HG03064 (cell line): ENCODE results near the gene SPEM3.

Experiments used
- ATAC-seq: cut with Tn5 transposase; IDR thresholded peaks from one replicate; pipeline ENCODE4 v1.9.1; 2021; ENCODE audit warnings: low read depth; ENCODE audit not compliant: unreplicated experiment

SPEM3 gene

GRCh38 chr17:7428557-7428956 lies at the start of gene SPEM3:
Gene SPEM3 (plus strand): TSS chr17:7428857. CDS start chr17:7428903, 46 bp downstream.
- ATAC-seq = no peak

- ATAC-seq = no peak
Measured at GRCh38 chr17:7379134-7379533, 49.5 kb upstream of the SPEM3 start.

DNA sequence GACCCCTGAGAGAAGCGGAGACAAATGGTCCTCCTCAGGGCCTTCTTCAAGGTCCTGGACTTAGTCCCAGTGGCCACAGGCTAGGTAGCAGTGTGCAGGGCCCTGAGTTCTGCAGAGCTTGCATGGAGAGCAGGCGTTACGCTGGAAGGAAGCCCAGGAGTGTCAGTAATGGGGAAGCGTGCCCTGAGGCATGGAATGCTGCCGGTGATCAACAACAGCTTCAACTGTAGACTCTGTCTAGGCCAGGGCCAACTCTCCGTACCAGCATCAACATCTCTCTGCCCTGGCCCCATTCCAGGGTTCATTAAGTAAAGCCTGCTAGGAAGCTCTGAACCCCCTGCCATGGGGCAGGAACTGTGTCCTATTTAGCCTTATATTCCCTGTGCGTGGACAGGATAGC lies 48.3 kb upstream of the SPEM3 start:
- ATAC-seq = no peak

- ATAC-seq = no peak
Measured at GRCh38 chr17:7380855-7381683, 47.6 kb upstream of the SPEM3 start, which contains the start of gene TNK1. Gene TNK1 (plus strand): TSS chr17:7381089. CDS start chr17:7382927, 1,838 bp downstream.

GRCh38 chr17:7382901-7383300 lies 45.8 kb upstream of the SPEM3 start:
- no peak for ATAC-seq

DNA sequence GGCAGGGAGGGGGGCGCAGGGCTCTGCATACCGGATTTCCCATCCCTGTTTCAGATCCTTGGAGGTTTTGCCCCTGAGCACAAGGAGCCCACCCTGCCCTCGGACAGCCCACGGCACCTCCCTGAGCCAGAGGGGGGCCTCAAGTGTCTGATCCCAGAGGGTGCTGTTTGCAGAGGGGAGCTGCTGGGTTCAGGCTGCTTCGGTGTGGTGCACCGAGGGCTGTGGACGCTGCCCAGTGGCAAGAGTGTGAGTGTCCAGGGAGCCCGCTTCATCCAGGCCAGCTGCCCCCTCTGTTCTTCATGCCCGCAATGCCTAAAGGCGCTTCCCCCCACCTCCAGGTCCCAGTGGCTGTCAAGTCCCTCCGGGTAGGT lies 45.3 kb upstream of the SPEM3 start:
- no peak for ATAC-seq

- no peak for ATAC-seq
Measured at GRCh38 chr17:7383742-7384488, 44.7 kb upstream of the SPEM3 start.

- no peak for ATAC-seq
Measured at GRCh38 chr17:7384489-7385081, 44.1 kb upstream of the SPEM3 start.

DNA sequence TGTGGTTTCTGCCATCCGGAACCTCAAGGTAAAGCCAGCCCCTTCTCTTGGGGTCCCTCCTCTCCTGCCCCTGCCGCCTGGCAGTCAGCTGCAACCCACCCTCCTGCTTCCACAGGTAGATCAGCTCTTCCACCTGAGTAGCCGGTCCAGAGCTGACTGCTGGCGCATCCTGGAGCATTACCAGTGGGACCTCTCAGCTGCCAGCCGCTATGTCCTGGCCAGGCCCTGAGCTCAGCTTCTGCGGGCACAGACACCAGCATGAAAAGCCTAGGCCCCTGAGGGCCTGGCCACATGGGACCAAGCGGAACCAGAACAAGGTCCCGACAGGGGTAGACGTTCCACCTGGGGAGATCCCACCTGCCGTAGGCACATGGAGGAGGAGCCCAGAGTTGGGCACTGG lies 39.8 kb upstream of the SPEM3 start:
- no peak for ATAC-seq

DNA sequence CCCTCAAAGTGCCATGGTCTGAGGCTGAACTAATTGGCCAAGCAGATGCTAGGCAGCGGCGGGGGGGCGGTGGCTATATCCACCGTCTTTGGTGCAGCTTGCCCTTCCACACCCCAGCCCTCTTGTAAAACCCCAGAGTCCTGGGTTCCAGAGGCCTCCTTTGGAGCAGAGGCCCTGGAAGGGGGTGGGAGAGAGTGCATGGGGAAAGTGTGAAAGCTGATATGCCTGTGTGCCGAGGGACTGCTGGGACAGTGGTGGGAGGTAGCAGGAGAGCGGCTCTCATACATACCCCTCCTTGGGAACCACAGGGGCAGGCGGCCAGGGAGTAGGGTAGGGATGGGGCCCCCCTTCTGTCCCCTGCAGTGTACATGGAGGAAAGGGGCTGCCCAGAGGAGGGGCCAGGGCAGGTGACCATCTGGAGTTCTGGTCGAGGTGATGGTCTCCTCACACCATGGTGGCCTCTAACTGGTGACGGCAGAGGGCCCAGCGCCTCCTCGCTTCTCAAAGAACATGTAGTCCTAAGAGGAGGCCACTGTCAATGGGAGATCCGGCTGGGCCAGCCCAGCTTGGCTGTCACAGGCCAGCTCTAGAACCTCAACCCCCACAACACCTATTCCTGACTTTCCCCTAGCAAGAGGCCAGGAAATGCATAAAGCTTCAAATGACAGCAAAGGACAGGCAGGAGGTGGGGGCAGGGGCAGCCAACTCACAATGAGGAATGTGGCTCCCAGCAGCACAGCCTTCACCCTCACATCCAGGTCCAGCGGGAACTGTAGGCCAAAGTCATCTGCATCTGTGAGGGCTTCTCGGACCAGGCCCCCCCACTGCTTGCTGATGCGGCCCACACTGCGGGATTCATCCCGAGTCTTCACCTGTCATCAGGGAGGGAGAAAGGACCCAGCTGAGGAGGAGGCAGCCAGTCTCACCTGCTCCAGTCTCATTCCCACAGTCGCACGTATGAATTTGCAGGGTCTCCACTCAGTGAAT lies 38.4 kb upstream of the SPEM3 start:
- no peak for ATAC-seq

- no peak for ATAC-seq
Measured at GRCh38 chr17:7391307-7391706, 37.4 kb upstream of the SPEM3 start.

DNA sequence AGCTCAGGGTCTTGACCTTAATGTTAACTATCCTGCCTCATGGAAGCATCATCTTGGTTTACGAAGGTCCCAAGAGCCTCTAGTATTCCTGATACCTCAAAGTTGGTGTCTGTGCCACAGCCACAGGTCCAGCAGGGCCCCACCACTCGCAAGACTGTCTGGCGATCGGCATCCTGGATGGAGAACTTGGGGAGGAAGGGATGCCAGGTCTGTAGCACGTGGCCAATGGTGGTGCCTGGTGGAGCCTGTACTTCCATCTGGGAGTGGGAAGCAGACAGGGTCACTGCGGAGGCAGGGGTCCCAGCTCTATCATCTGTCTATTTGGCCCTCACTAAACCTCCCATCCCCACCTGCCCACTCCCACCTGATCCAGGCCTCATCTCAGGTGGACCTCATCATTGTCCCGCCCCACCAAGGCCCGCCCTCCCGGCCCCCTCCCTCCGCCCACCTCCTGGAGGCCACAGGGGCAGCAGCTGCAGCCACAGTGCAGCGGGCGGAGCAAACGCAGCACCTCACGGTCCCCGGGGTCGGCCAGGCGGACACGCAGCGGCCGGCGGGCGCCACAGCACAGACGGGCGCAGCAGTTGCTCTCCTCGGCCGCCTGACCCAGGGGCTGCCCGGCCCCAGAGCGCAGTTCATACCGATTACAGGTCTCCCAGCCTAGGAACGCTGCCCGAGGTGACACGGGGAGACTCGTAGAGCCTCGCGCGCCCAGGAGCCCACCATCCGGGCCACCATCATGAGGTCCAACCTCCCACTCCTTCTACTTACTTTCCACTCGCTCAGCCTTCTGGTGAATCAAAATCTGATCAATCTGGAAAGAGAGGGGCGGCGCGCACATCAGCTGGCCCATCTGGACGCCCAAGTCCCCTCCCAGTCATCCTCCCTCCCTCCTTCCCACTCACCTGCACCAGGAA lies 35.7 kb upstream of the SPEM3 start:
- no peak for ATAC-seq

- peak; percentile 52 for ATAC-seq
Measured at GRCh38 chr17:7393613-7394451, 34.8 kb upstream of the SPEM3 start.

DNA sequence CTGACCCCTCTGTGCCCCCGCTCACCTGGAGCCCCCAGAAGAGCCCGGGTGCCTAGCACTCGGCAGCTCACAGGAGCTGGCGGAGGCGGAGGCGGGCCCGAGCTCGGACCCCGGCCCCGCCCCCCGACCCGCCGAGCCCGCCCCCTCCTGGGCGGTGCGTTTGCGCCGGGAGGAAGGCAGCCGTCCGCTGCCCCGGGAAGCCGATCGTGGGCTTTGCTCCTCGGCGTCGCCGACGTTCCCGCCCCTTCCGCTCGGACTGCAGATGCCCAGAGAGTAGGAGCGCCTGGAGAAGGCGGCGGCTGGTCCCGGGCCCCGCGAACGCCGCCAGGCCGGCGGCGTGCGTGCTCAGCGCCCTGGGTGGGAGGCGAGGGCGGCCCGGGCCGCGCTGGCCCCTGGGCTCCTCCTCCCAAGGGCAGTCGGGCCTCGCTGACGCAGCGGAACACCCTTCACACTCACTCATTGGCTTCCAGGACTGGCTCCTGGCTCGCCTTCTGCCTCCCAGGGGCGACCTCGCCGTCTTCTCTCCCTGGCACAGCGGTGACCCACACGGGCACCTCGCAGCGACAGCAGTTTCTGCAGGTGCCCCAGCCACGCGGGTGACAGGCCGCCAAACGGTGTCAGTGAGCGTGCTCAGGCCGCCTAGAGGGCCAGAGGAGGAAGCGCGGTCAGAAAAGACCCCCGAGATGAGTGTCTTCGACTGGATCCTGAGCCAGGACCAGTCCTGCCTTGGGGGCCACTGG lies 34.0 kb upstream of the SPEM3 start, which contains the start of gene PLSCR3:
PLSCR3 (minus strand) TSS at position 74 of the 740 bp plus-strand sequence. CDS start 415 bp downstream, outside the sequence.
- ATAC-seq = peak; percentile 66

DNA sequence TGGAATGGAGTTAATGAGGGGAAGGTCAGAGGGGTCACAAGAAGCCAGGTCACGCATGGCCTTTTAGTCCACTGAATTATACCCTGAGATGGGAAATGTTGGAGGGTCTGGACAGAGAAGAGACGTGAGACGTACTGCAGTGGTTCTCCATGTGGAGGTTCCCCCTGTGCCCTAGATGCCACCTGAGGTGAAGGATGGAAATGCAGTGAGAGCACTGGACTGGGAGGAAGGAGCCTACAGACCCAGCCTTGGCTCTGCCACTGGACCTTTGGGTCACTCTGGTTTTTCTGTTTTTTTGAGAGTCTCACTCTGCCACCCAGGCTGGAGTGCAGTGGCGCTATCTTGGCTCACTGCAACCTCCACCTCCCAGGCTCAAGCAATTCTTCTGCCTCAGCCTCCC lies 32.5 kb upstream of the SPEM3 start:
- no peak for ATAC-seq

- no peak for ATAC-seq
Measured at GRCh38 chr17:7398612-7399011, 30.0 kb upstream of the SPEM3 start.

DNA sequence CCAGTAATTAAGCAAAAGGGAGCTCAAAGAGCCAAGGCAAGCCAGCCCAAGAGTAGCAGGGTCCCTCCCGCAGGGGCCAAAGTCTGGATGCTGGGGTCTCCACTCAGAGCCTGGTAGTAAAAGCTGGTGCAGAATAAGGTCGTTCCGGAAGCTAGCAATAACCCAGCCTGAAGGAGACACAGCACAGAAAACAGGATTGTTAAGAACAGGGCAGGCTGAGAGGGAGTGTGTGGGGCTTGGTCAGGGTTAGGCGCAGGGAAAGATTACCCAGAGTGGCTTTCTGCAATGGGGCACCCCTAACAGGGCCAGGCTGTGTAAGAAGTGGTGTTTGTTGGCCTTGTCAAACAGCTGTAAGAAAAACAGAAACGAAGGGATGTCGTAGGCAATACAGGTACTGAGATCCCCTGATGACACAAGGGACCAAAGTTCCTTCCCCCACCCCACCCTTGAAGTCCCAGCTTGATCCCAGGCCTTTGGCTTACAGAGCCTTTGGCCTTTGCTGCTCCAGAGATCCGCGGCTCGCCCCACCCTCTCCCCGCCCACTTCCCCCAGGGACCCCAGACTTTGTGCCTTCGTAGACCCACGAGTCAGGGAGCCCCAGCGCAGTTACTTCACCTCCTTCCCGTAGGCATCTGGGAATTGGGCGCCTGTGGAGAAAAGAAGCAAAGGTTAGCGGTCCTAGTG lies 25.5 kb upstream of the SPEM3 start:
- ATAC-seq = no peak
